OCI-LY3 (cell line): ENCODE data around the gene TTC7B.

ENCODE experiments used
- H2AFZ ChIP-seq: fragments of 200-600, 300-600 bp; shearing (Covaris generic); 2 replicates; pipeline ENCODE4 v1.6.0; 2014; ENCODE audit warnings: antibody characterized with exemption, low read depth, low read length
- H3K27ac ChIP-seq: fragments of 200-600, 300-600 bp; sonication (generic); 2 replicates; pipeline ENCODE4 v1.5.1; 2014; ENCODE audit warnings: mild to moderate bottlenecking, low read length, moderate library complexity, mixed read lengths
- H3K27me3 ChIP-seq: fragments of 200-600, 300-600 bp; sonication (generic); 2 replicates; pipeline ENCODE4 v1.6.1; 2014; ENCODE audit warnings: low read depth, low read length, mixed read lengths
- H3K36me3 ChIP-seq: fragments of 200-600, 300-600 bp; sonication (generic); replicated peaks from 2 replicates; pipeline ENCODE3; 2014; ENCODE audit warnings: low read depth, low read length, mixed read lengths
- H3K4me1 ChIP-seq: fragments of 300-600, 200-600 bp; sonication (generic); 2 replicates; pipeline ENCODE4 v1.6.1; 2014; ENCODE audit warnings: low read length, mixed read lengths
- H3K4me2 ChIP-seq: fragments of 200-600, 300-600 bp; sonication (generic); 2 replicates; pipeline ENCODE4 v1.6.1; 2014; ENCODE audit warnings: low read length, mixed read lengths
- H3K4me3 ChIP-seq: fragments of 300-600, 200-600 bp; sonication (generic); 2 replicates; pipeline ENCODE4 v1.5.1; 2014; ENCODE audit warnings: antibody characterized with exemption, mild to moderate bottlenecking, low read length, moderate library complexity
- H3K79me2 ChIP-seq: fragments of 300-600, 200-600 bp; shearing (Covaris generic); 2 replicates; pipeline ENCODE4 v1.6.1; 2014; ENCODE audit warnings: mild to moderate bottlenecking, low read length, mixed read lengths
- H3K9ac ChIP-seq: fragments of 300-600, 200-600 bp; shearing (Covaris generic); 2 replicates; pipeline ENCODE4 v1.6.0; 2014; ENCODE audit warnings: mild to moderate bottlenecking, low read length, moderate library complexity
- H3K9me3 ChIP-seq: fragments of 200-600, 300-600 bp; shearing (Covaris generic); 2 replicates; pipeline ENCODE4 v1.6.1; 2014; ENCODE audit warnings: low read length, mixed read lengths; ENCODE audit not compliant: insufficient read depth
- H4K20me1 ChIP-seq: fragments of 200-600, 300-600 bp; sonication (generic); 2 replicates; pipeline ENCODE4 v1.6.1; 2016; ENCODE audit warnings: low read length, mixed read lengths; ENCODE audit not compliant: insufficient read depth
- CTCF ChIP-seq: fragments of 200-600, 300-600 bp; sonication (generic); IDR thresholded peaks from 2 replicates; pipeline ENCODE4 v1.5.1; 2014; ENCODE audit warnings: antibody characterized with exemption, low read length, low read depth
- EZH2phosphoT487 ChIP-seq: fragments of 200-600 bp; shearing (Covaris generic); IDR thresholded peaks from 2 replicates; pipeline ENCODE4 v1.6.1; 2018; ENCODE audit warnings: antibody characterized with exemption, mixed run types, low read depth

Gene TTC7B

DNA sequence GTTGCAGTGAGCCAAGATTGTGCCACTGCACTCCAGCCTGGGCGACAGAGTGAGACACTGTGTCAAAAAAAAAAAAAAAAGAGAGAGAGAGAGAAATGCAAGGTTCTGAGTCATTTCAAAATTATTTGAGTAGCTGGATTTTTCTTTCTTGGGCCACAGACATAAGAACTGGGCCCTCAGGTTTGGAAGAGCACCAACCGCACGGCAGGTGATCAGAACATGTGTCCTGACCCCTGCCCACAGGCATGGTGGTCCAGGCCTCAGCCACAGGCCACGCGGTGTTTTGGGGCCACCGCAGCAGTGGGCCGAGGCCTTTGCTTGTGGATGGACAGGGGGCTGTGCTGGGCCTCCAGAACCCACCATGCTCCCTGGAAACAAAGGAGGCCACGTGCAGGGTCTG is 292.7 kb downstream of the TTC7B start:
- no peaks in the 10 kb centered on the region for H4K20me1 ChIP-seq
- 0 out of 2 replicates have a peak, but pooled peaks cover 6% of the 10 kb centered on the region for H3K9me3 ChIP-seq
- H3K36me3 ChIP-seq, result no peaks in the 10 kb centered on the region
- no peaks in the 10 kb centered on the region for H3K4me1 ChIP-seq
- no peak overlapping the region for H2AFZ ChIP-seq
- no peak for TF ChIP-seq CTCF
- TF ChIP-seq EZH2phosphoT487, result no peak
- H3K27ac ChIP-seq, result no peak overlapping the region
- no peak overlapping the region for H3K4me2 ChIP-seq
- no peaks in the 10 kb centered on the region for H3K79me2 ChIP-seq
- H3K9ac ChIP-seq, result no peak overlapping the region
- no peaks in the 10 kb centered on the region for H3K27me3 ChIP-seq
- no peak overlapping the region for H3K4me3 ChIP-seq

GRCh38 chr14:90522571-90523191 is 293.5 kb downstream of the TTC7B start:
- H4K20me1 ChIP-seq, result no peaks in the 10 kb centered on the region
- no peaks in the 10 kb centered on the region for H3K36me3 ChIP-seq
- no peak overlapping the region for H3K27ac ChIP-seq
- H3K79me2 ChIP-seq, result no peaks in the 10 kb centered on the region
- no peaks in the 10 kb centered on the region for H3K27me3 ChIP-seq
- 0 out of 2 replicates have a peak, but pooled peaks cover 6% of the 10 kb centered on the region for H3K9me3 ChIP-seq
- H3K4me1 ChIP-seq, result no peaks in the 10 kb centered on the region
- H3K9ac ChIP-seq, result no peak overlapping the region
- no peak overlapping the region for H3K4me3 ChIP-seq
- no peak overlapping the region for H3K4me2 ChIP-seq
- H2AFZ ChIP-seq, result no peak overlapping the region
- no peak for TF ChIP-seq EZH2phosphoT487
- TF ChIP-seq CTCF, result no peak

DNA sequence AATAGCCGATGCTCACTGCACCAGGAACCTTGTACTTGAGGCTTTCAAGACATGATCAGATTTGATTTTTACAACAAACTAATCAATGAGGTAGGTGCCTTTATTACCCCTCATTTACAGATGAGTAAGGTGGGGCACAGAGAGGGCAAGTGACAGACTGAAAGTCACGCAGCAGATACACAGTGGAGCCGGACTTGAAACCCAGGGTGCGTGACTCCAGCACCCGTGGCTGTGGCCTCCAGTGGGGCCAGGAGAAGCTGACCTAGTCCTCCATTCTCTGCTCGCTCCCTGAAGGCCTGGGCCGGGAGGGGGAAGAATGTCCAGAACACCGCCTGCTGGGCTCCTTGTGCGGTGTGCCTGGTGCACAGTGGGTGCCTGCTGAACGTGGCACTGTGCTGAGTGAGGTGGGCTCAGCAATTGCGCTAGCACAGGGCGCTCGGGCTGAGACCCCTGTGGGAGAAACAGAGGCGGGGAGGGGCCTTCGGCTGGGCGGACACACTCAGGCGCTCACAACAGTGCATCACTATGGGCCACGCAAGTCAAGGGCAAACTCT is 294.2 kb downstream of the TTC7B start:
- H3K9me3 ChIP-seq, result 0 out of 2 replicates have a peak, but pooled peaks cover 3% of the 10 kb centered on the region
- no peaks in the 10 kb centered on the region for H3K4me1 ChIP-seq
- H3K27ac ChIP-seq, result no peak overlapping the region
- TF ChIP-seq CTCF (no peak), EZH2phosphoT487 (no peak)
- H2AFZ ChIP-seq, result no peak overlapping the region
- no peak overlapping the region for H3K4me3 ChIP-seq
- H3K79me2 ChIP-seq, result no peaks in the 10 kb centered on the region
- no peaks in the 10 kb centered on the region for H3K36me3 ChIP-seq
- no peak overlapping the region for H3K9ac ChIP-seq
- H4K20me1 ChIP-seq, result no peaks in the 10 kb centered on the region
- H3K4me2 ChIP-seq, result no peak overlapping the region
- H3K27me3 ChIP-seq, result no peaks in the 10 kb centered on the region

GRCh38 chr14:90521084-90521929 is 294.9 kb downstream of the TTC7B start:
- Histone ChIP-seq H3K9ac (no peak overlapping the region), H3K27me3 (no peaks in the 10 kb centered on the region), H3K9me3 (no peaks in the 10 kb centered on the region), H3K27ac (no peak overlapping the region), H2AFZ (no peak overlapping the region), H4K20me1 (no peaks in the 10 kb centered on the region), H3K4me2 (no peak overlapping the region), H3K79me2 (no peaks in the 10 kb centered on the region), H3K36me3 (no peaks in the 10 kb centered on the region), H3K4me1 (no peaks in the 10 kb centered on the region), H3K4me3 (no peak overlapping the region)
- TF ChIP-seq CTCF, result no peak
- no peak for TF ChIP-seq EZH2phosphoT487
